GM20431 (cell line): ENCODE data around the gene IMPG2.
"Not testable (repeated sequence)": the region's sequence is repeated elsewhere in the genome, so short reads cannot be mapped to it uniquely, and the experiment has no call there.

Source experiments
- in situ Hi-C: fragments of 300-500 bp; cut with MseI, MboI; formaldehyde crosslinking; loops from one replicate; pipeline ENCODE4 v1.15.0; 2020; ENCODE audit warnings: low sequenced_read_pairs; ENCODE audit not compliant: unreplicated experiment

Gene IMPG2

DNA sequence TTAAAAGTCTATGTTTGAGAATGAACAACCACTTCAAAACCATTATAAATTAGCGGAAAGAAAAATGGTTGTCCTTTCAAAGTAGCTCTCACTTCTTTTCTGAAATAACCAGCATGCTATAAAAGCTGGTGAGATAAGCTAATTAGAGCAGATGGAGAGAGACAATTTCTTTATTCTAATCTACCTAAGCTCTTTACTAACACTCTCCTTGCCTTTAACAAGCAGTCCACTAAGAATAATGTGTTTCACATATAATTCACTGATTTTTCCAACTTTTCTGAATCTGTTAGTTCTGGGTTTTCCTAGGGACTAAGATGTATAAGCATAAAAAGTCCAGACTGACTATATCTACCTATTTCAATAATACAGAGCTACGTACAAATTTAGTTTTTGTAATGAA is at the start of gene IMPG2:
Gene IMPG2, minus strand, starts transcription at position 101 of the 400 bp plus-strand sequence. CDS start 203 bp downstream, outside the sequence.
- in situ Hi-C loops, result no loop called here

DNA sequence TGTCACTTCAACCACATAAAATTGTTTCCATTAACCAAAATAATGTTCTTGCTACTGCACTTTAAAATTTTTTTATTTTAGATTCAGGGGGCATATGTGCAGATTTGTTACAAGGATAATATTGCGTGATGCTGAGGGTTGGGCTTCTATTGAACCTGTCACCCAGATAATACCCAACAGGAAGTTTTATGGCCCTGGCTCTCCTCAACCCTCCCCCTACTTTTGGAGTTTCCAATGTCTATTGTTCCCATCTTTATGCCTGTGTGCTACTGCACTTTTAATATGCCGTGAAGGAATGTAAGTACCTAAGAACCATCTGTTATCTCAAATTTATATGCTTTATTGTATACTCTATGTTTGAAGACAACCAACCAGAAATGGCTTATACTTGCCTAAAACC is 42.0 kb upstream of the IMPG2 start:
- in situ Hi-C loops, result no loop called here

DNA sequence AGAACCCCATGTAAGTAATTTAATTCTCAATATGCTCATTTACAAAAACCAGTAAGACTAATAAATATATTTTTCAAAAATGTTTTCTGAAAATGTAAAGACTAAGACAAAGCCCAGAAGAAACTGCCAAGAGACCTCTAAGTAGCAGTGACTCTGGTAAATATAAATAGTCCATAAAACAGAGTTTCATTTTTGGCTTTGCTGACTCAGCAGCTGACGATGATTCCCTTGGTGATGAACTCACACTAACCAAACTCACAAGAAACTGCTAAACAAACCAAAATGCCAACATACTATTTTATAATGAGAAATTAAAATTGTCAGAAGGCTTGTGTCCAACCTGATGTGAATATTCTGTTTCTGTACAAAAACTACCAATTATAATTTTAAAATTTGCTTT is 31.5 kb upstream of the IMPG2 start:
- in situ Hi-C loops, result no loop called here

DNA sequence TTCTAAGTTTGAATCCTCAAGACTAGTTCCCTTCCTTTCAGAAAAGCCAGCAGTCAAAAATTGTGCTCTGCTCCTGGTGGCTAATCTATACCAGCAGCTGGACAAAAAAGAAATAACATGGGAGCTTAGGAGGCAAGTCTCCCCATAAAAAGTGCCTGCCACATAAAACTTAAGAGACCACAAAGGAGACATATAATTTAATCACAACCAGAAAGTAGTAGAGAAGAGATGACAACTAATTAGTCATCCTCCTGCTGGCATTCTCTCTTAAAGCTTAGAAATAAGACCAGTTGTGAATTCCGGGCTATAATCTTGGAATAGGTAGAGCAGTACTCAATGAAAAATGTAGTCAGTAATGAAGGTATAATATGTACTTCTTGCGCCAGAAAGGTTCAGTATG is 20.2 kb upstream of the IMPG2 start:
- in situ Hi-C loops, result no loop called here

DNA sequence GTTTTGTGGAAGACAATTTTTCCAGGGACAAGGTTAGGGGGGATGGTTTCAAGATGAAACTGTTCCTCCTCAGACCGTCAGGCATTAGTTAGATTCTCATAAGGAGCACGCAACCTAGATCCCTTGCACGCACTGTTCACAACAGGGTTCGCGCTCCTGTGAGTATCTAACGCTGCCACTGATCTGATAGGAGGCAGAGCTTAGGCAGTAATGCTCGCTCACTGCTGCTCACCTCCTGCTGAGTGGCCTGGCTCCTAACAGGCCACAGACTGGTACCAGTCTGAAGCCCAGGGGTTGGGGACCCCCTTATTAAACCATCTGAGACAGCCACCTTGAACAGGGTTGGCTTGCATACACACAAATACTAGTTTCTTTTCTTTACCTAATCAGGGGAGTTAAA is 13.5 kb upstream of the IMPG2 start:
- in situ Hi-C loops, result no loop called here

- in situ Hi-C loops, result no loop called here
These were observed 8.8 kb upstream of the IMPG2 start for GRCh38 chr3:101329016-101329673.

GRCh38 chr3:101325393-101326134 is 5.2 kb upstream of the IMPG2 start:
- in situ Hi-C loops, result no loop called here

- in situ Hi-C loops, result no loop called here
These were observed 844 bp downstream of the IMPG2 start for GRCh38 chr3:101319531-101319930.

DNA sequence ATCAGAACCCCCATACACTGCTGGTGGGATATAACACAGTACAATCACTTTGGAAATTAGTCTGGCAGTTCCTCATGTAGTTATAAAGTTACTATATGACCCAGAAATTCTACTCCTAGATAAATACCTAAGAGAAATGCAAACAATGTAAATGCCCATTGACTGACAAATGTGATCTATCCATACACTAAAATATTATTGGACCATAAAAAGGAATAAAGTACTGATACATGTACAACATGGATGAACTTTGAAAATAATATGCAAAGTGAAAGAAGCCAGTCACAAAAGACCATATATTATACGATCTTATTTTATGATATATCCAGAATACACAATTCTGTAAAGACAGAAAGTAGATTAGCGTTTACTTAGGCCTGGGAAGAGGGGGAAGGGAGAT is 7.8 kb downstream of the IMPG2 start:
- in situ Hi-C loops, result no loop called here

DNA sequence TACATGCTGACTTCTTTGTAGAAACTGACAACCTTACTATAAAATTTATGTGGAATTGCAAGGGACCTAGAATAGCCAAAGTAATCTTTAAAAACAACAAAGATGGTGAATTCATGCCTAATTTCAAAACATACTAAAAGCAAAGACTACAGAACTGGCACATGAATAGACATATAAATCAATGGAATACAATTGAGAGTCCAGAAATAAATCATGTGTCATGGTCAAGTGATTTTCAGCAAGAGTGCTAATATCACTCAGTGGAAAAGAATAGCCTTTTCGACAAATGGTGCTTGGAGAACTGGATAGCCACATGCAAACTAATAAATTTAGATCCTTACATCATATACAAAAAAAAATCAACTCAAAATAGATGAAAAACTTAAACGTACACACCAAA is 8.7 kb downstream of the IMPG2 start:
- in situ Hi-C loops, result no loop called here

- in situ Hi-C loops, result no loop called here
These were observed 9.4 kb downstream of the IMPG2 start for GRCh38 chr3:101310978-101311375.

- in situ Hi-C loops, result not testable (repeated sequence)
These were observed 12.1 kb downstream of the IMPG2 start for GRCh38 chr3:101308147-101308772.

DNA sequence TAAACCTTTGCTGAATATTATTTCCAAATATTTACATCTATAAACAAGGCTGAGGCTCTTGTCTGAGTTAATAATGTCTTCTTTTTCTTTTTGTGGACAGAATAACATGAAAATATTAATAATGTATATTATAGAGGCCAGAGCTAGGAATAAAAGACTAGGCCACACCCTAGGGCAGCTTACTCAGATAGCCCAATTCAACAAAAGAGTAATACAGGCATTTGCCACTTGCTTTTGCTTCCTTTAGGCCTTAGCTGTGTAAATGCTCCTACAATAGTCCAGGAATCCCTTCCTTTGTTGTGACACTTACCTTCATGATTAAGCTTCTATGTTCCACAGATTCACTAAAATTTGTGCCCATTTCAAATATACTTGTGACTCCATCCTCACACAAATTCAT is 16.5 kb downstream of the IMPG2 start:
- in situ Hi-C loops, result no loop called here

- in situ Hi-C loops, result no loop called here
These were observed 17.2 kb downstream of the IMPG2 start for GRCh38 chr3:101303089-101303731.

DNA sequence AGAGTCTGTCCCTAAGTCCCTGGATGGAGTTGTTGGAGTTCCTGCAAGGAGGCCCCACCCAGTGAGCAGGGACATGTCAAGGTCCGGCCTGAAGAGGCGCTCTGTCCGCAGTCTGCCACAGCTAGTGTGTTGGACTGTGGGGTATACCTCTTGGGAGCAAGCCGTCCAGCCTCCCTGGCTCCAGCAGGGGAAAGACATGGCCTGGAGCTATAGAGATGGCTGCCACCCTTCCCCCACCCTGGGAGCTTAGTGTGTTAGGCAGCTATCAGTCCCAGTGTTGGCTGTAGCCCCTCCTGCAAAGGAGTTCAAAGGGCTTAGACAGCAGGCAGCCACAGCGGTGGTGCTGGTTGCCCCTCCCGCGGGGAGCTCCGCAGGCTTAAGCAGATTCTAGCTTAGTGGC is 20.3 kb downstream of the IMPG2 start:
- in situ Hi-C loops, result no loop called here

DNA sequence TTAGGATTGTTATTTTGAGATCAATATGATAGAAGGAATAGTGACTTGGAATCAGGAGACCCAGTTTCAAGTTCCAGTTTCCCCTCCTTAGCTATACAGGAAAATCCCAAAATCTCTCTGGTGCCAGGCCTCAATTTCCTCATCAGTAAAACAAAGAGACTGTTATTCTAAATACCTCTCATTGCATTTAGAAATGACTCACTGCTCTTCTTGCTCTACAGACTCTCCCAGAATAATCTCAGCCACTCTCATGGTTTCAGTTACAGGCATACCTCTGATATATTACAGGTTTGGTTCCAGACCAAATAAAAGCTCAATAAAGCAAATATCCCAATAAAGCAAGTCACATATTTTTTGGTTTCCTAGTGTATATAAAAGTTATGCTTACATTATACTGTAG is 28.3 kb downstream of the IMPG2 start:
- in situ Hi-C loops, result no loop called here

DNA sequence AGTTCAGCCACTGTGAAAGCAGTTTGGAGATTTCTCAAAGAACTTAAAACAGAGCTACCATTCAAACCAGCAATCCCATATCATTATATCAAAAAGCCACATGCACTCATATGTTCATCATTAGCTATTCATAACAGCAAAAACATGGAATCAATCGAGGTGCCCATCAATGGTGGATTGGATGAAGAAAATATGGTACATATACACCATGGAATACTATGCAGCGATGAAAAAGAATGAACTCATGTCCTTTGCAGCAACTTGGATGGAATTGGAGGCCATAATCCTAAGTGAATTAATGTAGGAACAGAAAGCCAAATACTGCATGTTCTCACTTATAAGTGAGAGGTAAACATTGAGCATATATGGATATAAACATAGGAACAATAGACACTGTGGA is 32.1 kb downstream of the IMPG2 start:
- in situ Hi-C loops, result no loop called here

DNA sequence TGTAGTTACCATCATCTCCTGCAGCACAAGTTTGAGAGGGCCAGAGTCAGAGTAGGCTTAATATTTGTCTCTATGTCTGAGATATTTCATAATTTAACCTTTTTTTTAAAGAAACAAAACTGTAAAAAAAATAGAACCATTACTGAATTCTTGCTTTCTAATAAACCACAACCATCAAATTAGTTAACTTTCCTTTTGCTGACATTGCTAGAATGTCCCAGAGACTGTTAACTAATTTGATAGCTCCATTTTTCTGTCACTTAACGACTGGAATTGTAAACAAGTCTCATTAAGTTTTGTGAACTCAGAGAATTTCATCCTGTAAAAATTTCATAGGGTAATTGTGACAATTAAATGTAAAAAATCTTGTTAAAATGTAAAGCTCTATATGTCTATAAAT is 35.6 kb downstream of the IMPG2 start:
- in situ Hi-C loops, result no loop called here

DNA sequence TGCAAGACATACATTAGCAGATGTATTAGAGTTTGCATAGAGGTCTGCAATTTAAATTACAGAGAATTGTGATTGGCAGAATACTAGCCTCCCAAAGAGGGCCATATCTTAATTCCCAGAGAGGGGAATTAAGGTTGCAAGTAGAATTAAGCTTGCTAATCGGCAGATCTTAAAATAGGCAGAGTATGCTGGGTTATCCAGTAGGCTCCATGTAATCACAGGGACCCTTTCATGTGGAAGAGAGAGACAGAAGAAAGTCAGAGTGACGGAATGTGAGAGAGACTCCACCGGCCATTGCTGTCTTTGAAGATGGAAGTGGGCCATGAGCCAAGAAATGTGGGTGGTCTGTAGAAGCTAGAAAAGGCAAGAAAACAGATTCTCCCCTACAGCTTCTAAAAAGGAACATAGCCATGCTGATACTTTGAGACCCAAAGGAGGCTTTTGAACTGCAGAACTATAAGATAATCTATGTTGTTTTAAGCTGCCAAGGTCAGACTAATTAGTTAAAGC is 38.8 kb downstream of the IMPG2 start:
- in situ Hi-C loops, result no loop called here

DNA sequence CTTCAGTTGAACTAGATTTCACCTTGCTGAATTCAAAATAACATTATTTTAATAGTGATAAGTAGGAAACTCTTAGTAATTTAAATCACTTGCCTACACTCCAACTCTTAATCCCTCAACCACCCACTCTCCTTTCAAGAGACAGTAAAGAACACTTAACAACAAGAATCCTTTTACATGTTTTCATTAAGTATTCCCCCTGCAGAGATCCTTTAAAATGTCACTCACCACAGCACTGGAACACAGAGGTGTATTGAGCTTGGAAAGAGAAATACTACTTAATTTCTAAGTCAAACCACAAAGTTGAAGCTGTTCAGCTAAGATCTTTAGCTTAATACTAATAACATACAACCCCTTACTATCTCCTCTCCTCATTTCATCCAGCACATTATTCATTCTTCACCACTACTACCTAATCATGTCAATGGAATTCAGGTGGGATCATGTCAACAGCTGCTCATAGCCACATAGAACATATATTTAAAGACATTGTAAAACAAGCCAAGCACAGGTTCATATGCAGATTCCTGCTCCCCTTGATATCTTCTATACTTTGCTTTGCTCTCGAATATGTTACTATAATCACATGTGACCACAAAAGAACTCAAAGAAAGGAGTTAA is 40.5 kb downstream of the IMPG2 start:
- in situ Hi-C loops, result no loop called here
